ENCODE measurements around the gene COL2A1.

Gene COL2A1

GRCh38 chr12:48004053-48004941 lies at the start of gene COL2A1:
COL2A1 (minus strand) TSS chr12:48004476; CDS start chr12:48004321, 155 bp downstream.
- no peak for DNase-seq

- DNase-seq: no peak
These were observed 49.6 kb upstream of the COL2A1 start for GRCh38 chr12:48053883-48054282.

GRCh38 chr12:48053122-48053521 lies 48.8 kb upstream of the COL2A1 start:
- no peak for DNase-seq

GRCh38 chr12:48051681-48052080 lies 47.4 kb upstream of the COL2A1 start:
- DNase-seq: no peak

- no peak for DNase-seq
These were observed 45.9 kb upstream of the COL2A1 start for GRCh38 chr12:48050174-48050573.

GRCh38 chr12:48045965-48046518 lies 41.8 kb upstream of the COL2A1 start:
- no peak for DNase-seq

- no peak for DNase-seq
These were observed 41.0 kb upstream of the COL2A1 start for GRCh38 chr12:48045061-48045846.

- DNase-seq: no peak
These were observed 40.1 kb upstream of the COL2A1 start for GRCh38 chr12:48044396-48044795.

- no peak for DNase-seq
These were observed 39.5 kb upstream of the COL2A1 start for GRCh38 chr12:48043771-48044170.

GRCh38 chr12:48041591-48042423 lies 37.5 kb upstream of the COL2A1 start:
- no peak for DNase-seq

GRCh38 chr12:48040354-48040753 lies 36.1 kb upstream of the COL2A1 start:
- DNase-seq: no peak

GRCh38 chr12:48039151-48039550 lies 34.9 kb upstream of the COL2A1 start:
- DNase-seq: no peak

GRCh38 chr12:48038085-48038484 lies 33.8 kb upstream of the COL2A1 start:
- DNase-seq: no peak

- no peak for DNase-seq
These were observed 33.1 kb upstream of the COL2A1 start for GRCh38 chr12:48037267-48037915.

GRCh38 chr12:48036818-48037217 lies 32.5 kb upstream of the COL2A1 start:
- no peak for DNase-seq

- DNase-seq: no peak
These were observed 30.8 kb upstream of the COL2A1 start for GRCh38 chr12:48034835-48035805.

GRCh38 chr12:48033451-48033850 lies 29.2 kb upstream of the COL2A1 start:
- no peak for DNase-seq

- no peak for DNase-seq
These were observed 28.3 kb upstream of the COL2A1 start for GRCh38 chr12:48032597-48032996.

- DNase-seq: no peak
These were observed 27.1 kb upstream of the COL2A1 start for GRCh38 chr12:48031135-48031960.

- DNase-seq: no peak
These were observed 25.9 kb upstream of the COL2A1 start for GRCh38 chr12:48030173-48030650.

Measured in OCI-M1 (cell line).